Stomach (tissue), 9 donors: Measurements from ENCODE around the gene RBKS. TPM values are rescaled to one million over a fixed set of nuclear protein-coding genes. Genes with fewer than 3 reads are reported as not detected.

Source experiments
- DNase-seq, 2 donors: peaks; one replicate each; pipeline versions ENCODE4 v3.0.0 to v3.0.0-alpha.2; 2013 to 2019
- H3K27ac ChIP-seq, 5 donors: fragments of 200-600 bp in 4 of 5; sonication (generic) in 4 of 5; one replicate each; pipeline ENCODE4 v1.5.1; 2013 to 2019; ENCODE audit warnings: mild to moderate bottlenecking in 1 of 5, moderate library complexity in 1 of 5
- H3K27me3 ChIP-seq, 3 donors: fragments of 200-600 bp; sonication (generic); one replicate each; pipeline ENCODE4 v1.5.1; 2017 to 2019; ENCODE audit warnings: mixed run types in 1 of 3
- H3K36me3 ChIP-seq, 4 donors: fragments of 200-600 bp; sonication (generic); 1 replicate in 3 of 4; 2 replicates in 1 of 4; pipeline ENCODE4 v1.5.1; 2016 to 2019
- H3K4me1 ChIP-seq, 4 donors: fragments of 200-600 bp; sonication (generic); one replicate each; pipeline ENCODE4 v1.5.1; 2016 to 2019
- H3K4me3 ChIP-seq, 4 donors: fragments of 200-600 bp; sonication (generic) in 3 of 4; one replicate each; pipeline ENCODE4 v1.5.1; 2016 to 2019; ENCODE audit warnings: mild to moderate bottlenecking in 1 of 4
- H3K9me3 ChIP-seq, 4 donors: fragments of 200-600 bp; sonication (generic); one replicate each; pipeline ENCODE4 v1.5.1; 2016 to 2019
- CTCF ChIP-seq, 7 experiments: fragments of 450-650 bp in 4 of 7; fragments of 200-600 bp in 3 of 7; sonication (generic) in 3 of 7; IDR thresholded peaks; one replicate each; pipeline ENCODE4 v1.5.1; 2016 to 2019; ENCODE audit warnings: antibody characterized with exemption in 7 of 7, control low read depth in 2 of 7, mild to moderate bottlenecking in 1 of 7
- EP300 ChIP-seq: sonication (generic); formaldehyde crosslinking; IDR thresholded peaks from one replicate; pipeline ENCODE4 v1.6.1; 2017; ENCODE audit warnings: antibody characterized with exemption
- POLR2A ChIP-seq, 4 donors: fragments of 450-650 bp; IDR thresholded peaks; one replicate each; pipeline ENCODE4 v1.6.1; 2016; ENCODE audit warnings: antibody characterized with exemption in 4 of 4, control low read depth in 2 of 4, mild to moderate bottlenecking in 1 of 4, moderate library complexity in 1 of 4
- POLR2AphosphoS5 ChIP-seq, 3 donors: sonication (generic); formaldehyde crosslinking; IDR thresholded peaks; one replicate each; pipeline ENCODE4 v1.6.1; 2016; ENCODE audit warnings: antibody characterized with exemption in 3 of 3
- WGBS, 5 donors: extraction: QIAGEN DNeasy Blood & Tissue Kit in 3 of 5; methylation state at CpG; one replicate each; pipeline versions ENCODE4 v1.1.5 to v1.1.7; 2013 to 2018; 5-methylcytosine and 5-hydroxymethylcytosine counted together
- intact Hi-C: fragments of 100-400 bp; cut with DNase I; formaldehyde crosslinking; loops from one replicate; pipeline ENCODE4 v1.15.1; 2023; ENCODE audit warnings: low total_unique reads
- polyA plus RNA-seq, 3 donors: library from polyadenylated mRNA; stranded (reverse); fragments of 200-250 nt; gene quantifications; one replicate each; pipeline ENCODE4 v1.2.3, GENCODE V29; 2013
- total RNA-seq, 5 donors: library from RNA; depleted of rRNA; stranded (reverse); fragments of >200 nt; gene quantifications; one replicate each; pipeline versions ENCODE4 v1.1.0 to v1.2.3, GENCODE V29; 2014 to 2016
- donor health status: healthy with polysubstance abuse.
- donor health status: Bipolar disorder and iron deficiency.
- donor health status: healthy.

The RBKS gene
- total and polyA plus RNA-seq, 8 donors, result 0.76 to 2.9 (median 1.9) TPM; not detected in 3

GRCh38 chr2:27915874-27916273 is 25.7 kb upstream of the RBKS start:
- no peaks in the 10 kb centered on the region for H3K9me3 ChIP-seq
- H3K4me1 ChIP-seq, result peaks cover 18 to 46% (median 34%) of the 10 kb centered on the region in 4 donors
- intact Hi-C loops, result no loop called here
- no peaks in the 10 kb centered on the region for H3K36me3 ChIP-seq
- no peaks in the 10 kb centered on the region for H3K27me3 ChIP-seq
- DNase-seq, result no peak
- no peak overlapping the region for H3K4me3 ChIP-seq
- TF ChIP-seq CTCF (IDR thresholded peaks at IDR 0.05), result no peak
- peak overlapping the region in 4 of 5 donors; percentile 28 to 71 (median 68) for H3K27ac ChIP-seq

GRCh38 chr2:27915191-27915590 is 25.0 kb upstream of the RBKS start:
- Histone ChIP-seq H3K4me1 (peaks cover 18 to 41% (median 31%) of the 10 kb centered on the region in 4 donors), H3K4me3 (no peak overlapping the region), H3K9me3 (no peaks in the 10 kb centered on the region), H3K27ac (peak overlapping the region in 4 of 5 donors; percentile 28 to 71 (median 68)), H3K36me3 (no peaks in the 10 kb centered on the region), H3K27me3 (no peaks in the 10 kb centered on the region)
- intact Hi-C loops, result no loop called here
- DNase-seq, result no peak
- TF ChIP-seq POLR2AphosphoS5 (IDR thresholded peaks at IDR 0.05), result peak in 1 of 3 donors; percentile 16
- no peak for TF ChIP-seq EP300
- WGBS, 5 donors, result 58 to 73% (median 66%) methylated on average over 5 of the region's 5 CpGs

GRCh38 chr2:27914805-27915175 is 24.6 kb upstream of the RBKS start:
- intact Hi-C loops, result no loop called here
- no peaks in the 10 kb centered on the region for H3K9me3 ChIP-seq
- H3K27me3 ChIP-seq, result no peaks in the 10 kb centered on the region
- no peaks in the 10 kb centered on the region for H3K36me3 ChIP-seq
- no peak overlapping the region for H3K4me3 ChIP-seq
- peak overlapping the region in 3 of 5 donors; percentile 65 to 71 (median 70) for H3K27ac ChIP-seq
- peaks cover 18 to 37% (median 27%) of the 10 kb centered on the region in 4 donors for H3K4me1 ChIP-seq
- TF ChIP-seq POLR2AphosphoS5 (IDR thresholded peaks at IDR 0.05) (no peak), POLR2A (IDR thresholded peaks at IDR 0.05) (no peak), CTCF (IDR thresholded peaks at IDR 0.05) (no peak), EP300 (no peak)
- no peak for DNase-seq

GRCh38 chr2:27914041-27914804 is 24.0 kb upstream of the RBKS start:
- Histone ChIP-seq H3K27me3 (no peaks in the 10 kb centered on the region), H3K4me1 (peaks cover 18 to 33% (median 25%) of the 10 kb centered on the region in 4 donors), H3K36me3 (no peaks in the 10 kb centered on the region), H3K27ac (peak overlapping the region in 2 of 5 donors; percentile 42 to 71), H3K4me3 (no peak overlapping the region), H3K9me3 (no peaks in the 10 kb centered on the region)
- TF ChIP-seq POLR2A (IDR thresholded peaks at IDR 0.05) (no peak), POLR2AphosphoS5 (IDR thresholded peaks at IDR 0.05) (no peak), EP300 (no peak), CTCF (IDR thresholded peaks at IDR 0.05) (no peak)
- WGBS, 5 donors, result 61 to 88% (median 72%) methylated on average over 2 of the region's 2 CpGs
- DNase-seq, result no peak
- intact Hi-C loops, result no loop called here

- TF ChIP-seq POLR2A (IDR thresholded peaks at IDR 0.05) (no peak), POLR2AphosphoS5 (IDR thresholded peaks at IDR 0.05) (no peak), EP300 (no peak), CTCF (IDR thresholded peaks at IDR 0.05) (no peak)
- H3K4me1 ChIP-seq, result peaks cover 18 to 33% (median 25%) of the 10 kb centered on the region in 4 donors
- WGBS, 5 donors, result 96 to 100% (median 98%) methylated on average over 2 of the region's 2 CpGs
- H3K27ac ChIP-seq, result no peak overlapping the region
- no peak overlapping the region for H3K4me3 ChIP-seq
- intact Hi-C loops, result no loop called here
- H3K27me3 ChIP-seq, result no peaks in the 10 kb centered on the region
- H3K9me3 ChIP-seq, result no peaks in the 10 kb centered on the region
- no peak for DNase-seq
- no peaks in the 10 kb centered on the region for H3K36me3 ChIP-seq
Observed at GRCh38 chr2:27912512-27912911, 22.3 kb upstream of the RBKS start.
